AG04449 (cell line): ENCODE measurements around the gene MVB12B.

Source experiments
- CTCF ChIA-PET: fragments of 350-600 bp; formaldehyde crosslinking; extraction: SDS; loops from one replicate; lab custom pipeline; 2021; ENCODE audit warnings: antibody characterized with exemption; lab: Yijun Ruan, JAX
- POLR2A ChIA-PET: fragments of 400-600, 350-600 bp; formaldehyde crosslinking; extraction: SDS; loops from one replicate; lab custom pipeline; 2020; ENCODE audit warnings: antibody characterized with exemption, inconsistent platforms; lab: Yijun Ruan, JAX
- DNase-seq: peaks from one replicate; pipeline ENCODE4 v3.0.0-alpha.2; 2010; ENCODE audit warnings: low read depth, low spot score
- H3K4me3 ChIP-seq: 2 replicates; pipeline ENCODE4 v1.5.1; 2011; ENCODE audit warnings: low read depth, mild to moderate bottlenecking, control low read depth, low read length
- TF ChIP-seq, protein P1 (sequence below): IDR thresholded peaks from one replicate; pipeline ENCODE4 v1.5.1; 2011; ENCODE audit warnings: mild to moderate bottlenecking, moderate library complexity, low read length, control low read depth, inconsistent platforms; ENCODE audit not compliant: insufficient read depth; ENCODE audit errors: missing control alignments

Gene MVB12B

DNA sequence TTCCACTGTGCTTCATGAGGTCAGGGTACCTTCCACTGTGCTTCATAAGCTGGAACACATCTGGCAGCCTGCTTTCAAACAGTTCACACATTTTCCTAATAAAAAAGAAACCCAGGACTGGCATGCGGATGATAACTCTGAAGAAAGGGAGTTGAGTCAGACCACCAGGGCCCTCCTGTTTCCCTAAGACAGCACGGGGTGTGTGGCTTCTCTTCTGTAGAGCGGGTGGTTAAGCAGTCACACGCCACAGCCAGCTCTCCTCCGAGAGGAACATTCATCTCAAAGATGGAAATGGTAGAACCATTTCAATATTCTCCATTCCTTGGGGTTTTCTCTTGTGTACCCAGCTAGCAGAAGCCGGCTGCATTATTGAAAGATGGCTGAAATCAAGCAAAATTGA lies 159.0 kb downstream of the MVB12B start:
- ChIA-PET POLR2A (no interaction called here), CTCF (interaction anchor here (0.7 kb wide), 1 partner anchor 14 kb away, joined by 5 read pairs; no protein-coding TSS in a partner anchor)
- H3K4me3 ChIP-seq = no peak overlapping the region
- TF ChIP-seq, protein P1, sequence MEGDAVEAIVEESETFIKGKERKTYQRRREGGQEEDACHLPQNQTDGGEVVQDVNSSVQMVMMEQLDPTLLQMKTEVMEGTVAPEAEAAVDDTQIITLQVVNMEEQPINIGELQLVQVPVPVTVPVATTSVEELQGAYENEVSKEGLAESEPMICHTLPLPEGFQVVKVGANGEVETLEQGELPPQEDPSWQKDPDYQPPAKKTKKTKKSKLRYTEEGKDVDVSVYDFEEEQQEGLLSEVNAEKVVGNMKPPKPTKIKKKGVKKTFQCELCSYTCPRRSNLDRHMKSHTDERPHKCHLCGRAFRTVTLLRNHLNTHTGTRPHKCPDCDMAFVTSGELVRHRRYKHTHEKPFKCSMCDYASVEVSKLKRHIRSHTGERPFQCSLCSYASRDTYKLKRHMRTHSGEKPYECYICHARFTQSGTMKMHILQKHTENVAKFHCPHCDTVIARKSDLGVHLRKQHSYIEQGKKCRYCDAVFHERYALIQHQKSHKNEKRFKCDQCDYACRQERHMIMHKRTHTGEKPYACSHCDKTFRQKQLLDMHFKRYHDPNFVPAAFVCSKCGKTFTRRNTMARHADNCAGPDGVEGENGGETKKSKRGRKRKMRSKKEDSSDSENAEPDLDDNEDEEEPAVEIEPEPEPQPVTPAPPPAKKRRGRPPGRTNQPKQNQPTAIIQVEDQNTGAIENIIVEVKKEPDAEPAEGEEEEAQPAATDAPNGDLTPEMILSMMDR = no peak
- DNase-seq = no peak

DNA sequence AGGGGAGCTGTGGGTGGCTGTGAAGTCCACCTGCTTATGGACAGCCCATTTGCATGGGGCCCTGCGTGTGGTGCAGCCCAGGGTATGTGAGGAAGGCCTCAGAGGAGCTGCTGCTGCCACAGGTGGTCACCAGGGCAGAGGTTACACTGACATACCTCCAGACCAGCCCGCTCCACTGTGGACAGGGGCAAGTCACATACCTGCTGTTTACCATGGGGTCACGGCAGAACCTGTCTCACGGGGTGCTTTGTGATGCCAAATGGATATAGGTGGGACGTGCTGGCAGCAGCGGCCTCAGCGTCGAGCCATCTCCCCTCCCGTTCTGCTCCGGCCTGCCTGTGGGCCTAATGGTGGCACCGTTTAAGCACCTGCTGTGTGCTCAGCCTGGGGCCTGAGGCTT lies 159.6 kb downstream of the MVB12B start:
- TF ChIP-seq, protein P1 = no peak
- H3K4me3 ChIP-seq = no peak overlapping the region
- no peak for DNase-seq
- POLR2A ChIA-PET = no interaction called here
- CTCF ChIA-PET = interaction anchor here (0.7 kb wide), 1 partner anchor 13 kb away, joined by 5 read pairs; no protein-coding TSS in a partner anchor

DNA sequence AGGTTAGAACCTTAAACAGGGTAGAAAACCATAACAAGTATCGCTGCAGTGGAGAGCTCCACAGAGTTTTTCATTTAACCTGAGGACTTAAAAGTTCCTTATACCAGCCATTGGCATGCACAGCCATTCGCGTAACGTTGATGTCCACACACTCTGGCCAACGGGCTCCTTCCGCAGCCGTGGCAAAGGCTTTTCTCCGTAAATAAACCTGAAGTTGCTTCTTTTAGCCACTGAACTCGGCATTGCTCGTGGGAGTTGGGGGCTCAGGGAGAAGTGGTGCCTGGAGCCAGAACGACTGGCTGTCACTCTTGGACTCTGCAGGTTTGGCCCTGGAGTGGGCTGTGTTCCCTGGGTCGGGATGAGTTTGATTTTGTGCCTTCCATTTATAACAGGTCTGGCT lies 161.2 kb downstream of the MVB12B start:
- TF ChIP-seq, protein P1 = no peak
- no peak for DNase-seq
- POLR2A ChIA-PET = no interaction called here
- CTCF ChIA-PET = interaction anchor here (1.0 to 1.5 kb wide), 4 partner anchors 12 to 89 kb away, joined by 3 to 5 read pairs (median 4); no protein-coding TSS in a partner anchor
- H3K4me3 ChIP-seq = no peak overlapping the region

DNA sequence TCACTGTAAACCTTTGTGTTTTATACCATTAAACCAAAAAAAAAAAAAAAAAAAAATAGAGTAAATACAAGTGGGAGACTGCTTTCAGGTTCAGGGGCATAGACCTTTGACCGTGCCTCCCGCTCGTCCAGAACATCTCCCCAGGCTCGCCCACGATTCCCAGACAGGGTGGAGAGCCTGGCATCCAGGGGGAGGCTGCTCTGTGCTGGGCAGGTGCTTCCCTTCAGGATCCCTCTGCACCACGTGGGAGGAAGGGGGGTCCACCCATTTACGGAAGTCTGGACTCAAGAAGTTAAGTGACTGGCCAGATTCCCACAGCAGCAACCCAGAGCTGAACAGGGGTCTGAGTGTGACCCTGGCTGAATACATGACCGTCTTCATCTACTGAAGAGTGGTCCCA lies 161.7 kb downstream of the MVB12B start:
- ChIA-PET CTCF (interaction anchor here (1.0 to 6.2 kb wide), 3 partner anchors 89 to 186 kb away, joined by 5 to 54 read pairs (median 6); no protein-coding TSS in a partner anchor), POLR2A (no interaction called here)
- DNase-seq = no peak
- no peak overlapping the region for H3K4me3 ChIP-seq
- TF ChIP-seq, protein P1 = no peak

DNA sequence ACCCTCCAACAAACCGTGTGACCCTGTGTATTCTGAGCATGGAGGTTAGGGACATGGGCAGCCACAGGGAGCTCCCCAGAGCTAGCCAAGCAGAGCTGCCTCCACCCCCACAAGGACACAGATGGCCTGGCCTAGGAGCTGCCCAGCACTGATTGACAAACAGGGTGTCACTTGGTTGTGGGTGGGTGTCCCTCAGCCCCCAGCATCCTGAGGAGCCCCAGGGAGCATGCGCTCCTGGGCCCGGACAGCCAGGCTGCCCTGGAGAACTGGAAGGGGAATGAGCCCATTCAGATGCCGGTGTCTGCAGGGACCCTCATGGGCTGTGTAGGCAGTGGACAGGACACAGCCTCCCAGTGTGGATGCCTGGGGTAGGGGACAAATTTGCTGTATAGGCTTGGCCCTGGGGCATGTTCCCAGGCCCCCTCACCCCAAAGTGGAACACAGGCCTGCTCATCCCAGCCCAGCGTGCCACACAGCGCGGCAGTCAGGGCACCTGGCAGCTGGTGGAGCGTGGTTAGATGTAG lies 162.3 kb downstream of the MVB12B start:
- POLR2A ChIA-PET = no interaction called here
- no peak for DNase-seq
- CTCF ChIA-PET = interaction anchor here (1.0 to 6.2 kb wide), 7 partner anchors 7 to 259 kb away, joined by 3 to 58 read pairs (median 6); no protein-coding TSS in a partner anchor
- H3K4me3 ChIP-seq = no peak overlapping the region
- TF ChIP-seq, protein P1 = no peak

DNA sequence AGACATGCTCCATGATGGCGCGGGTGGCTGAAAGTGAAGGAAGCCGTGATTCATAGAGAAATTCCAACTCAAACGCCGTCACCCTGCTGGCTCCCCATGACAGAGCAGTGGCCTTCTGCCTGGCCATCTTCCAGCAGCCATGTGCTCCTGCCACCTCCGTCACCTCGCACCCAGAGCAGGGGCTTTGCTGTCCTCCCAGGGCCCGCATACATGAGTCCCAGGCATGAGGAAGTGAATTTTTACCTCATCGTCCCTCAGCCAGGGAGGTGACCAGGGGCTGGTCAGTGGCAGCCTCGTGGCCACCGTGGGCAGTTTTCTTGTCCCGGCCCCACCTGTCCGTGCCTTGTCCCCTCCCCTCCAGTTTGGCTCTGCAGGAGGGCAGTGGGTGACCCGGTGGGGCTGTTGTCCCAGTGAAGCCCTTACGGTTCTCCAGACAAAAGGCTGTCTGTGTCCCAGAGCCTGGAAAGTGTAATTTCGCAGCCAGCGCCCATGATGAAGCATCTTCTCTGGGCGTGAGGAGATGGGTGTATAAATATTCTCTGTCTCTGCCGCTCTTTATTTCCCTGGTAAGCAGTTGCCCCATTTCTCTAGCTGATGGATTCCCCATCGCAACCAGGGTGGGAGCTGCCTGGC lies 163.1 kb downstream of the MVB12B start:
- CTCF ChIA-PET = interaction anchor here (1.3 to 6.2 kb wide), 12 partner anchors 7 to 286 kb away, joined by 3 to 90 read pairs (median 10); no protein-coding TSS in a partner anchor
- no peak for DNase-seq
- TF ChIP-seq, protein P1 = no peak
- POLR2A ChIA-PET = no interaction called here
- H3K4me3 ChIP-seq = no peak overlapping the region
